GM12878 (cell line): ENCODE data around the gene SUPT6H. TPM values are rescaled to one million over a fixed set of nuclear protein-coding genes. Genes with fewer than 3 reads are reported as not detected.

Experiments used
- ESRRA ChIP-seq: IDR thresholded peaks from 2 replicates; pipeline ENCODE4 v1.6.1; 2012; ENCODE audit warnings: mild to moderate bottlenecking, low read length, improper control_type of control experiment
- FOXM1 ChIP-seq: IDR thresholded peaks from 2 replicates; pipeline ENCODE4 v1.6.1; 2012; ENCODE audit warnings: low read depth, mild to moderate bottlenecking, inconsistent platforms, low read length, moderate library complexity
- HDAC2 ChIP-seq: fragments of 200-600 bp; sonication (generic); IDR thresholded peaks from 2 replicates; pipeline ENCODE4 v1.6.1; 2017
- JUND ChIP-seq: IDR thresholded peaks from 2 replicates; pipeline ENCODE4 v1.6.1; 2012; ENCODE audit warnings: low read depth, mild to moderate bottlenecking, low read length, improper control_type of control experiment, moderate library complexity
- KAT2A ChIP-seq: conservative IDR thresholded peaks from 2 replicates; pipeline ENCODE4 v1.6.1; 2011; ENCODE audit warnings: low read depth, low read length; ENCODE audit not compliant: control insufficient read depth
- MTA2 ChIP-seq: fragments of 450-650 bp; IDR thresholded peaks from 2 replicates; pipeline ENCODE4 v1.6.1; 2016; ENCODE audit warnings: low read depth, mild to moderate bottlenecking, moderate library complexity
- NFIC ChIP-seq: IDR thresholded peaks from 2 replicates; pipeline ENCODE4 v1.6.1; 2012; ENCODE audit warnings: low read depth, mild to moderate bottlenecking, inconsistent platforms, low read length, moderate library complexity
- PML ChIP-seq: IDR thresholded peaks from 2 replicates; pipeline ENCODE4 v1.6.1; 2012; ENCODE audit warnings: low read length, inconsistent platforms
- RELA ChIP-seq: fragments of 450-650 bp; IDR thresholded peaks from 2 replicates; pipeline ENCODE4 v1.8.0; 2014; ENCODE audit warnings: borderline replicate concordance; ENCODE audit not compliant: partially characterized antibody
- RUNX3 ChIP-seq: IDR thresholded peaks from 2 replicates; pipeline ENCODE4 v1.6.1; 2012; ENCODE audit warnings: low read length, inconsistent platforms
- SIN3A ChIP-seq: IDR thresholded peaks from 2 replicates; pipeline ENCODE4 v1.6.1; 2012; ENCODE audit warnings: low read depth, low read length, improper control_type of control experiment
- SIX5 ChIP-seq: IDR thresholded peaks from 2 replicates; pipeline ENCODE4 v1.6.1; 2011; ENCODE audit warnings: mild to moderate bottlenecking, low read depth, low read length, moderate library complexity; ENCODE audit not compliant: severe bottlenecking
- SREBF1 ChIP-seq: IDR thresholded peaks from 2 replicates; pipeline ENCODE4 v1.6.1; 2012; ENCODE audit warnings: mild to moderate bottlenecking, low read length
- SUZ12 ChIP-seq: fragments of 200-600 bp; sonication (generic); IDR thresholded peaks from one replicate; pipeline ENCODE4 v1.6.1; 2018; ENCODE audit warnings: antibody characterized with exemption, mild to moderate bottlenecking; ENCODE audit not compliant: unreplicated experiment
- polyA plus RNA-seq, 11 experiments: library from polyadenylated mRNA; depleted of rRNA in 4 of 11; unstranded in 6 of 11; stranded (reverse) in 5 of 11; fragments of >200 nt; fragmentation: Nextera tagmentation in 4 of 11; fragmentation: Illumina TruSeq in 1 of 11; extraction: Ambion mirVana in 4 of 11; extraction: Trizol in 1 of 11; gene quantifications; 1 replicate in 1 of 11; 2 replicates in 10 of 11; pipeline versions ENCODE4 v1.2.1 to v1.2.3, GENCODE V29; 2011 to 2016; ENCODE audit warnings: inconsistent platforms in 2 of 11, missing spikeins in 2 of 11, low read depth in 1 of 11
- total RNA-seq, 4 experiments: library from RNA; depleted of rRNA in 3 of 4; stranded (reverse); fragments of >200 nt in 3 of 4; fragmentation: Illumina TruSeq in 1 of 4; extraction: Trizol in 1 of 4; gene quantifications; 2 replicates each; pipeline versions ENCODE4 v1.2.1 to v1.2.3, GENCODE V29; 2013 to 2021
- TF ChIP-seq, protein P1 (sequence below): fragments of 450-650 bp; formaldehyde crosslinking; IDR thresholded peaks from 2 replicates; pipeline ENCODE4 v1.4.0; 2020; ENCODE audit warnings: mild to moderate bottlenecking, moderate library complexity
- TF ChIP-seq, protein P2 (sequence below): fragments of 450-650 bp; IDR thresholded peaks from 2 replicates; pipeline ENCODE4 v1.6.1; 2017; ENCODE audit warnings: mild to moderate bottlenecking, moderate library complexity
- TF ChIP-seq, protein P3 (sequence below): fragments of 450-650 bp; IDR thresholded peaks from 2 replicates; pipeline ENCODE4 v1.6.1; 2018; ENCODE audit warnings: mild to moderate bottlenecking, low read depth, moderate library complexity; ENCODE audit not compliant: partially characterized antibody
- TF ChIP-seq, protein P4 (sequence below): IDR thresholded peaks from 2 replicates; pipeline ENCODE4 v1.6.1; 2011; ENCODE audit warnings: mild to moderate bottlenecking, low read depth, low read length, moderate library complexity; ENCODE audit not compliant: insufficient replicate concordance

Gene SUPT6H
- total and polyA plus RNA-seq, 10 of the 15 experiments (the other 5 are each of a cell fraction or from before 2014, with no cell fraction given), result 1.7 to 58.8 (median 37.7) TPM

DNA sequence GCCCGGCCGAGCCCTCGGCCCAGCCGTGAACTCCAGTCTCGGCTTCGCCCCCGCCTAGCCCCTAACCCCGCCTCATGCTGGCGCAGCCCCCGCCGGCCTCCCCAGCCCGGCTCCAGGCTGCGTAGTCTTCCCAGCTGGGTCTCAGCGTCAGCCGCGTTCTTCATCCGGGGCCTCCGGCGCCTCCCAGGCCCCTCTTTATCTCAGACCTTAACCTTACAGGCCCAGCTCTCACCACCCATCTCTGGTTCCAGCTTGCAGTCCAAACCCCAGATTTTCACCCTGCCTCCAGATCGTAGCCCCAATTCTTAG is 49.7 kb downstream of the SUPT6H start, which contains the start of gene PROCA1 (continued):
- TF ChIP-seq, protein P1, sequence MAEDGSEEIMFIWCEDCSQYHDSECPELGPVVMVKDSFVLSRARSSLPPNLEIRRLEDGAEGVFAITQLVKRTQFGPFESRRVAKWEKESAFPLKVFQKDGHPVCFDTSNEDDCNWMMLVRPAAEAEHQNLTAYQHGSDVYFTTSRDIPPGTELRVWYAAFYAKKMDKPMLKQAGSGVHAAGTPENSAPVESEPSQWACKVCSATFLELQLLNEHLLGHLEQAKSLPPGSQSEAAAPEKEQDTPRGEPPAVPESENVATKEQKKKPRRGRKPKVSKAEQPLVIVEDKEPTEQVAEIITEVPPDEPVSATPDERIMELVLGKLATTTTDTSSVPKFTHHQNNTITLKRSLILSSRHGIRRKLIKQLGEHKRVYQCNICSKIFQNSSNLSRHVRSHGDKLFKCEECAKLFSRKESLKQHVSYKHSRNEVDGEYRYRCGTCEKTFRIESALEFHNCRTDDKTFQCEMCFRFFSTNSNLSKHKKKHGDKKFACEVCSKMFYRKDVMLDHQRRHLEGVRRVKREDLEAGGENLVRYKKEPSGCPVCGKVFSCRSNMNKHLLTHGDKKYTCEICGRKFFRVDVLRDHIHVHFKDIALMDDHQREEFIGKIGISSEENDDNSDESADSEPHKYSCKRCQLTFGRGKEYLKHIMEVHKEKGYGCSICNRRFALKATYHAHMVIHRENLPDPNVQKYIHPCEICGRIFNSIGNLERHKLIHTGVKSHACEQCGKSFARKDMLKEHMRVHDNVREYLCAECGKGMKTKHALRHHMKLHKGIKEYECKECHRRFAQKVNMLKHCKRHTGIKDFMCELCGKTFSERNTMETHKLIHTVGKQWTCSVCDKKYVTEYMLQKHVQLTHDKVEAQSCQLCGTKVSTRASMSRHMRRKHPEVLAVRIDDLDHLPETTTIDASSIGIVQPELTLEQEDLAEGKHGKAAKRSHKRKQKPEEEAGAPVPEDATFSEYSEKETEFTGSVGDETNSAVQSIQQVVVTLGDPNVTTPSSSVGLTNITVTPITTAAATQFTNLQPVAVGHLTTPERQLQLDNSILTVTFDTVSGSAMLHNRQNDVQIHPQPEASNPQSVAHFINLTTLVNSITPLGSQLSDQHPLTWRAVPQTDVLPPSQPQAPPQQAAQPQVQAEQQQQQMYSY (CRISPR knock-in tag), result no peak
- no peak for TF ChIP-seq SREBF1
- TF ChIP-seq, protein P2, sequence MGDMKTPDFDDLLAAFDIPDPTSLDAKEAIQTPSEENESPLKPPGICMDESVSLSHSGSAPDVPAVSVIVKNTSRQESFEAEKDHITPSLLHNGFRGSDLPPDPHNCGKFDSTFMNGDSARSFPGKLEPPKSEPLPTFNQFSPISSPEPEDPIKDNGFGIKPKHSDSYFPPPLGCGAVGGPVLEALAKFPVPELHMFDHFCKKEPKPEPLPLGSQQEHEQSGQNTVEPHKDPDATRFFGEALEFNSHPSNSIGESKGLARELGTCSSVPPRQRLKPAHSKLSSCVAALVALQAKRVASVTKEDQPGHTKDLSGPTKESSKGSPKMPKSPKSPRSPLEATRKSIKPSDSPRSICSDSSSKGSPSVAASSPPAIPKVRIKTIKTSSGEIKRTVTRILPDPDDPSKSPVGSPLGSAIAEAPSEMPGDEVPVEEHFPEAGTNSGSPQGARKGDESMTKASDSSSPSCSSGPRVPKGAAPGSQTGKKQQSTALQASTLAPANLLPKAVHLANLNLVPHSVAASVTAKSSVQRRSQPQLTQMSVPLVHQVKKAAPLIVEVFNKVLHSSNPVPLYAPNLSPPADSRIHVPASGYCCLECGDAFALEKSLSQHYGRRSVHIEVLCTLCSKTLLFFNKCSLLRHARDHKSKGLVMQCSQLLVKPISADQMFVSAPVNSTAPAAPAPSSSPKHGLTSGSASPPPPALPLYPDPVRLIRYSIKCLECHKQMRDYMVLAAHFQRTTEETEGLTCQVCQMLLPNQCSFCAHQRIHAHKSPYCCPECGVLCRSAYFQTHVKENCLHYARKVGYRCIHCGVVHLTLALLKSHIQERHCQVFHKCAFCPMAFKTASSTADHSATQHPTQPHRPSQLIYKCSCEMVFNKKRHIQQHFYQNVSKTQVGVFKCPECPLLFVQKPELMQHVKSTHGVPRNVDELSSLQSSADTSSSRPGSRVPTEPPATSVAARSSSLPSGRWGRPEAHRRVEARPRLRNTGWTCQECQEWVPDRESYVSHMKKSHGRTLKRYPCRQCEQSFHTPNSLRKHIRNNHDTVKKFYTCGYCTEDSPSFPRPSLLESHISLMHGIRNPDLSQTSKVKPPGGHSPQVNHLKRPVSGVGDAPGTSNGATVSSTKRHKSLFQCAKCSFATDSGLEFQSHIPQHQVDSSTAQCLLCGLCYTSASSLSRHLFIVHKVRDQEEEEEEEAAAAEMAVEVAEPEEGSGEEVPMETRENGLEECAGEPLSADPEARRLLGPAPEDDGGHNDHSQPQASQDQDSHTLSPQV, result no peak
- no peak for TF ChIP-seq FOXM1
- TF ChIP-seq, protein P3, sequence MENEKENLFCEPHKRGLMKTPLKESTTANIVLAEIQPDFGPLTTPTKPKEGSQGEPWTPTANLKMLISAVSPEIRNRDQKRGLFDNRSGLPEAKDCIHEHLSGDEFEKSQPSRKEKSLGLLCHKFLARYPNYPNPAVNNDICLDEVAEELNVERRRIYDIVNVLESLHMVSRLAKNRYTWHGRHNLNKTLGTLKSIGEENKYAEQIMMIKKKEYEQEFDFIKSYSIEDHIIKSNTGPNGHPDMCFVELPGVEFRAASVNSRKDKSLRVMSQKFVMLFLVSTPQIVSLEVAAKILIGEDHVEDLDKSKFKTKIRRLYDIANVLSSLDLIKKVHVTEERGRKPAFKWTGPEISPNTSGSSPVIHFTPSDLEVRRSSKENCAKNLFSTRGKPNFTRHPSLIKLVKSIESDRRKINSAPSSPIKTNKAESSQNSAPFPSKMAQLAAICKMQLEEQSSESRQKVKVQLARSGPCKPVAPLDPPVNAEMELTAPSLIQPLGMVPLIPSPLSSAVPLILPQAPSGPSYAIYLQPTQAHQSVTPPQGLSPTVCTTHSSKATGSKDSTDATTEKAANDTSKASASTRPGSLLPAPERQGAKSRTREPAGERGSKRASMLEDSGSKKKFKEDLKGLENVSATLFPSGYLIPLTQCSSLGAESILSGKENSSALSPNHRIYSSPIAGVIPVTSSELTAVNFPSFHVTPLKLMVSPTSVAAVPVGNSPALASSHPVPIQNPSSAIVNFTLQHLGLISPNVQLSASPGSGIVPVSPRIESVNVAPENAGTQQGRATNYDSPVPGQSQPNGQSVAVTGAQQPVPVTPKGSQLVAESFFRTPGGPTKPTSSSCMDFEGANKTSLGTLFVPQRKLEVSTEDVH, result no peak
- no peak for TF ChIP-seq ESRRA
- TF ChIP-seq HDAC2, result no peak
- TF ChIP-seq SIX5, result no peak
- TF ChIP-seq RELA, result no peak
- no peak for TF ChIP-seq RUNX3
- TF ChIP-seq MTA2, result no peak
- no peak for TF ChIP-seq JUND
- no peak for TF ChIP-seq SUZ12
- TF ChIP-seq, protein P4, sequence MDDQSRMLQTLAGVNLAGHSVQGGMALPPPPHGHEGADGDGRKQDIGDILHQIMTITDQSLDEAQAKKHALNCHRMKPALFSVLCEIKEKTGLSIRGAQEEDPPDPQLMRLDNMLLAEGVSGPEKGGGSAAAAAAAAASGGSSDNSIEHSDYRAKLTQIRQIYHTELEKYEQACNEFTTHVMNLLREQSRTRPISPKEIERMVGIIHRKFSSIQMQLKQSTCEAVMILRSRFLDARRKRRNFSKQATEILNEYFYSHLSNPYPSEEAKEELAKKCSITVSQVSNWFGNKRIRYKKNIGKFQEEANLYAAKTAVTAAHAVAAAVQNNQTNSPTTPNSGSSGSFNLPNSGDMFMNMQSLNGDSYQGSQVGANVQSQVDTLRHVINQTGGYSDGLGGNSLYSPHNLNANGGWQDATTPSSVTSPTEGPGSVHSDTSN, result no peak
- TF ChIP-seq NFIC, result no peak
- no peak for TF ChIP-seq PML
- no peak for TF ChIP-seq SIN3A
- TF ChIP-seq KAT2A, result no peak
